ENCODE results near the gene UGT1A4.
"Not testable (repeated sequence)": the region's sequence is repeated elsewhere in the genome, so short reads cannot be mapped to it uniquely, and the experiment has no call there.

Gene UGT1A4

GRCh38 chr2:233698740-233699139, 19.8 kb upstream of the UGT1A4 start:
- no peak overlapping the region for H3K27ac ChIP-seq
- H3K9me3 ChIP-seq (ENCODE audit: control insufficient read depth, low read length), result no peaks in the 10 kb centered on the region
- no peak overlapping the region for H3K4me3 ChIP-seq (ENCODE audit: low read depth, low read length)
- H3K36me3 ChIP-seq (ENCODE audit: control insufficient read depth, insufficient read depth, low read length), result no peaks in the 10 kb centered on the region
- H3K27me3 ChIP-seq (ENCODE audit: control insufficient read depth, insufficient read depth, low read length), result no peaks in the 10 kb centered on the region
- H3K4me2 ChIP-seq (ENCODE audit: low read length), result no peak overlapping the region
- no peaks in the 10 kb centered on the region for H3K79me2 ChIP-seq
- peaks cover 5% of the 10 kb centered on the region for H3K4me1 ChIP-seq
- no peak overlapping the region for H3K9ac ChIP-seq
- TF ChIP-seq CTCF (IDR thresholded peaks at IDR 0.05), result no peak
- no peak overlapping the region for H2AFZ ChIP-seq

- TF ChIP-seq CTCF (IDR thresholded peaks at IDR 0.05), result no peak
- Histone ChIP-seq H2AFZ (no peak overlapping the region), H3K9ac (no peak overlapping the region), H3K4me3 (ENCODE audit: low read depth, low read length) (no peak overlapping the region), H3K27me3 (ENCODE audit: control insufficient read depth, insufficient read depth, low read length) (no peaks in the 10 kb centered on the region), H3K4me1 (peaks cover 5% of the 10 kb centered on the region), H3K9me3 (ENCODE audit: control insufficient read depth, low read length) (no peaks in the 10 kb centered on the region), H3K4me2 (ENCODE audit: low read length) (peak overlapping the region; percentile 20), H3K79me2 (no peaks in the 10 kb centered on the region), H3K36me3 (ENCODE audit: control insufficient read depth, insufficient read depth, low read length) (no peaks in the 10 kb centered on the region), H3K27ac (no peak overlapping the region)
Measured at GRCh38 chr2:233699424-233700027, 19.0 kb upstream of the UGT1A4 start.

DNA sequence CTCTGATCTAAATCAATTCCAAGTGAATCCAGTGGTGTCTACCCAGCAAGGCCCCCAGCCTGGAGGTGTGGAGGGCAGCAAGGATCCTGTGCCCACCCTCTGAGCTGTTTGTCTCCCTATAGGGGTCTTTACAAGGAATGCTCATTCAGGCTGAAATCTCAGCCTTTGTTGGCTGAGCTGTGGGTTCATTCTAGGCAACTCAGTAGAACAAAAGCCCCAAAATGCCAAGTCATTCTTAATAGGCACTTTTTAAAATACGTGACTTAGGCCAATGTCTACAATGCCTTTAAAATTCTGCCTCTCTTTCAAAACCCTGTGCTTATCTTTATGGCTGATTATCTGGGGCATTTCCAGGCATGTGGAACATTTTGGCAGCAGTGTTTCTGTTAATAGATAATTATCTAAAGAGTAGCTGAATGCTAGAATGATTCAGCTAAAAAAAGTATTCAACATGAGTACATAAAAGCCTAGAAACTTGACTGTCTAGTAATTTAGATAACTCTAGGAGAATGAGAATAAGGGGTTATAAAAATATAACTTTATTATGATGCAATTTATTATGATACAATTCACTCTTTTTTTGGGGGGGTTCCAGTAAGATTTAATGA, 18.4 kb upstream of the UGT1A4 start:
- H3K9me3 ChIP-seq (ENCODE audit: control insufficient read depth, low read length), result no peaks in the 10 kb centered on the region
- no peaks in the 10 kb centered on the region for H3K36me3 ChIP-seq (ENCODE audit: control insufficient read depth, insufficient read depth, low read length)
- H3K4me3 ChIP-seq (ENCODE audit: low read depth, low read length), result no peak overlapping the region
- H3K9ac ChIP-seq, result no peak overlapping the region
- H2AFZ ChIP-seq, result no peak overlapping the region
- TF ChIP-seq CTCF (IDR thresholded peaks at IDR 0.05), result no peak
- no peaks in the 10 kb centered on the region for H3K79me2 ChIP-seq
- H3K27ac ChIP-seq, result no peak overlapping the region
- H3K4me2 ChIP-seq (ENCODE audit: low read length), result peak overlapping the region; percentile 42
- H3K27me3 ChIP-seq (ENCODE audit: control insufficient read depth, insufficient read depth, low read length), result no peaks in the 10 kb centered on the region
- peaks cover 5% of the 10 kb centered on the region for H3K4me1 ChIP-seq

GRCh38 chr2:233700842-233701241, 17.7 kb upstream of the UGT1A4 start:
- H3K4me3 ChIP-seq (ENCODE audit: low read depth, low read length); H2AFZ ChIP-seq; H3K36me3 ChIP-seq (ENCODE audit: control insufficient read depth, insufficient read depth, low read length); H3K9me3 ChIP-seq (ENCODE audit: control insufficient read depth, low read length); H3K4me2 ChIP-seq (ENCODE audit: low read length); H3K9ac ChIP-seq; H3K4me1 ChIP-seq; H3K79me2 ChIP-seq; H3K27me3 ChIP-seq (ENCODE audit: control insufficient read depth, insufficient read depth, low read length); H3K27ac ChIP-seq: not testable (repeated sequence)

DNA sequence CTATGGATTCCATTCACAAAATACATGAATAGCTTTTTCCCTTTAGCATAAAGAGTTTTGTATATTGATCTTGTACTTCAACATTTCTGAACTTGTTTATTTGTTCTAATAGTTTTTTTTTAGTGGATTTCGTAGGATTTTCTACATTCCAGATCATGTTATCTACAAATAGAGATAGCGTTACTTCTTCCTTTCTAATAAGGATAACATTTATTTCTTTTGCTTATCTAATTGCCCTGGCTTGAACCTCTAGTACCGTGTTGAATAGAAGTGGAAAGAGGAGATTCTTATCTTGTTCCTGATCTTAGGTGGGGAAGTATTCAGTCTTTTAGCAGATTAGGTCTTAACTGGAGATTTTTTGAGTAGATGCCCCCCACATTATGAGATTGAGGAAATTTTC, 16.3 kb upstream of the UGT1A4 start:
- no peak overlapping the region for H3K4me3 ChIP-seq (ENCODE audit: low read depth, low read length)
- TF ChIP-seq CTCF (IDR thresholded peaks at IDR 0.05), result no peak
- H3K27me3 ChIP-seq (ENCODE audit: control insufficient read depth, insufficient read depth, low read length), result no peaks in the 10 kb centered on the region
- H3K4me2 ChIP-seq (ENCODE audit: low read length), result no peak overlapping the region
- H3K9ac ChIP-seq, result no peak overlapping the region
- no peaks in the 10 kb centered on the region for H3K36me3 ChIP-seq (ENCODE audit: control insufficient read depth, insufficient read depth, low read length)
- peaks cover 5% of the 10 kb centered on the region for H3K4me1 ChIP-seq
- H3K27ac ChIP-seq, result no peak overlapping the region
- H2AFZ ChIP-seq, result no peak overlapping the region
- no peaks in the 10 kb centered on the region for H3K9me3 ChIP-seq (ENCODE audit: control insufficient read depth, low read length)
- H3K79me2 ChIP-seq, result no peaks in the 10 kb centered on the region

Measured in parathyroid adenoma (tissue), 2 donors.